SH-SY5Y (cell line): ENCODE measurements around the gene HCAR3.

ENCODE experiments used
- GATA2 ChIP-seq: IDR thresholded peaks from 2 replicates; pipeline ENCODE4 v1.6.1; 2011; ENCODE audit warnings: mild to moderate bottlenecking, low read depth, low read length
- GATA3 ChIP-seq: IDR thresholded peaks from 2 replicates; pipeline ENCODE4 v1.6.1; 2011; ENCODE audit warnings: low read depth, mild to moderate bottlenecking, low read length, moderate library complexity

DNA sequence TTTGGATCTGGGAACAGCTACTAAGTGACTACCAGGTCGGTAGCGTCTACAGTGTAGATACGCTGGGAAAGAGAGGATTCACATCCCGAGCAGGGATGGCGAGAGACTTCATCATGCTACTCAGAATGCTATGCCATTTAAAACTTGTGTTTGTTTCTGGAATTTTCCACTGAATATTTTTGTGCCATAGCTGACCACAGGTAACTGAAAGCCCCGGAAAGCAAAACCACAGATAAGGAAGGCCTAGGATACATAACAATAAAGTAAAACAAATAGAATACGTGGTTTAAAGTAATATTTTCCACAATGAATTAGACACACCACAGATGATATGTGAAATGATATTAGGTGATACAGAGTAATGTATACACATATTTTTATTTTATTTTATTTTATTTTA lies 22.0 kb upstream of the HCAR3 start:
- TF ChIP-seq GATA2: no peak
- TF ChIP-seq GATA3: no peak
